Activated CD8-positive, alpha-beta memory T cell treated with anti-CD3 and anti-CD28 coated beads for 48 hours (primary cell): ENCODE data around the gene LENG9.

Experiments
- DNase-seq, 3 experiments: peaks; one replicate each; pipeline ENCODE4 v3.0.0-alpha.2; 2020; ENCODE audit warnings: low read depth in 2 of 3, low spot score in 2 of 3

Gene LENG9

DNA sequence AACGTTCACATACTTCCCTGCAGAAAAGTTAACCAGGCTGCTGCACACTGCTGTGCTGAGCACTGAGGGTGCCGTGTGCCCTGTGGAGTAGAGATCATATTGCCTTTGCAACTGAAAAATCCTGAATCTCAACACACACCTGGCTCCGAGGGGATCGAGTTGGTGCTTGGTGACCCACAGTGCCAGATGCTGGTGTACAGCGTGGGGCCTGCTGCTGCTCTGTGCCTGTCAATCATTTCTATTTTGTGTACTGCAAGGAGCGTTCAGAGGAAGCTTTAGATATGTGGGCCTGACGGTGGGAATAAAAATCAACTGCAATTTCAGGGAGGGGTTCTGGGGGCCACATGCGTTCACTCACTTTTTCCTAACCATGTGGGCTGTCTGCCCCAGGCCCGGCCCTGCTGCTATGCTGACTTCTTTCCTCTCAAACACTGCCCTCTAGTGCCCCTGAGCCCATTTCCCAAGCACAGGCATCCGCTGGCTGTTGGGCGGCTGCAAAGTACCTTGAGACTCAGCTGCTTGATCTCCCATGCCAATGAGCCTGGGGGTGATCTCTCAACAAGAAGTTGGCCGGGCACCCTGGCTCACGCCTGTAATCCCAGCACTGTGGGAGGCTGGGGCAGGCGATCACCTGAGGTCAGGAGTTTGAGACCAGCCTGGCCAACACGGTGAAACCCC lies 24.3 kb downstream of the LENG9 start:
- DNase-seq, result no peak

DNA sequence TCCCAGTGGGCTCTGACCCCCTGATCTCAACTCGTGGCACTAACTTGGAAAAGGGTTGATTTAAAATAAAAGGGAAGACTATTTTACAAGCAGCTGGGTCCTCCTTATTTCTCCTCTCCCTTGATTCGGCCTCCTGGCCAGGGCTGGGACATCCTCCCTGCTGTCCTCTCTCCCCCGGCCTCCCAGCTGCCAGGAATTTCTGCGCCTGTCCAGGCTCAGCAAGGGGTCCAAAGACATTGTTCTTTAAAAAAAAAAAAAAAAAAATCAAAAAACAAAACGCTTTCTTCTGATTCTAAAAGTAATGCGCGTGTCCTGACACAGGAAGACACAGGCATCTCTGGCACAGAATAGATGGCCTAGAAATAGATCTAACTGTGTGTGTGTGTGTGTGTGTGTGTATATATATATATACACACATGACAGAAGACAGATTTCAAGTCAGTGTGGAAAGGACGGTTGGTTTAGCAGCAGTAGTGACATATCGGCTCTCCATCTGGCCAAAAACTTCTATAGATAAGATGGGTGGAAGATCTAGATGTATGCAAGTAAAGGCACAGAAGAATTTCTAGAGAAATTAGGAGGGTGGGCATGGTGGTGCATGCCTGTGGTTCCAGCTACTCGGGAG lies 26.8 kb downstream of the LENG9 start:
- DNase-seq, result no peak

GRCh38 chr19:54436031-54436523 lies 27.5 kb downstream of the LENG9 start:
- no peak for DNase-seq

DNA sequence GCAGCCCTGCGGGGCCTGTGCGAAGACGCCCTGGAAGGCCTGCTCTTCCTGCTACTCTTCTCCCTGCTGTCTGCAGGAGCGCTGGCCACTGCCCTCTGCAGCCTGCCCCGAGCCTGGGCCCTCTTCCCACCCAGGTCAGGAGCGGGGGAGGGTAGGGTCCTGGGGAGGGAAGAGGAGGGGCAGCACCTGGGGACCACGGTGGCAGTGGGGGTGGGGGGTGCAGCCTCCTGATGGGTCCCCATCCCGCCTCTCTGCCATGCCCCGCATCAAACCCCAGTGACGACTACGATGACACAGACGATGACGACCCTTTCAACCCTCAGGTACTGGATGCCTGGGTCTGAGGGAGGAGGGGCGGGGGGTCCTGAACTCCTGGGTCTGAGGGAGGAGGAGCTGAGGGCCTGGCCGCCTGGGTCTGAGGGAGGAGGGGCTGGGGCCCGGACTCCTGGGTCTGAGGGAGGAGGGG lies 28.0 kb downstream of the LENG9 start:
- DNase-seq, result no peak

- DNase-seq, result no peak
These were observed 28.7 kb downstream of the LENG9 start for GRCh38 chr19:54434873-54435214.

DNA sequence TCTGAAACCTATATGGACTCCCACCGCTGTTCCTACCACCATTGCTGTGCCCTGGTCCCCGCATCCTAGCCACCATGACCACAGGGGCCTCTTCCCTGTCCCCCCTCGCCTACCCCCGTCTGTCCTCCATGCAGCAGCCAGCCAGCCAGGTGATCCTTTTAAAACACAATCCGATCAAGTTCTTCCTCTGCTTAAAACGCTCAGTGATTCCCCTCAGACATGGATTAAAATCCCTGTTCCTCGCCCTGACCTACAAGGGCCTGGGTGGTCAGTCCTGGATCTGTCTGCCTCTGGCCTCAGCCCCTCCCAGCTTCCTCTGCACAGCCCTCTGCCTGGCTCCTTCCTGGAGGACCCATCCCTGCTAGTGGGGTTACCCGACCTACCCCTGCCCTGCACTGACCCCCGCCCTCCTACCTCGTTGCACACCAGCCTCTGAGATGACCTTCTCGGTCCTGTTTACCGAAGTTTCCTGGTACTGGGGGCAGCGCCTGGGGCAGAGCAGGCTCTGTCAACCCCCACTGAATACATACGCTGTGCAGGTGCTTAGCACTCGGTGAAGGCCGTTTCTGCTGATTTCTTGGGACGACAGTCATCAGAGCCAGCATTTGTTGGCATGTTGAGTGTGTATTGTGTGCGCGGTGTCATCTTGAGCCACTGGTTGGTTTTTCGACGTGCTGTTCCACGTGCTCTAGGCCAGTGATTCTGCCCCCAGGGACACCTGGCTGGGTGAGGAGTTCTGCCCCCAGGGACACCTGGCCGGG lies 29.3 kb downstream of the LENG9 start:
- DNase-seq, result no peak

GRCh38 chr19:54433697-54434096 lies 29.9 kb downstream of the LENG9 start:
- no peak for DNase-seq

DNA sequence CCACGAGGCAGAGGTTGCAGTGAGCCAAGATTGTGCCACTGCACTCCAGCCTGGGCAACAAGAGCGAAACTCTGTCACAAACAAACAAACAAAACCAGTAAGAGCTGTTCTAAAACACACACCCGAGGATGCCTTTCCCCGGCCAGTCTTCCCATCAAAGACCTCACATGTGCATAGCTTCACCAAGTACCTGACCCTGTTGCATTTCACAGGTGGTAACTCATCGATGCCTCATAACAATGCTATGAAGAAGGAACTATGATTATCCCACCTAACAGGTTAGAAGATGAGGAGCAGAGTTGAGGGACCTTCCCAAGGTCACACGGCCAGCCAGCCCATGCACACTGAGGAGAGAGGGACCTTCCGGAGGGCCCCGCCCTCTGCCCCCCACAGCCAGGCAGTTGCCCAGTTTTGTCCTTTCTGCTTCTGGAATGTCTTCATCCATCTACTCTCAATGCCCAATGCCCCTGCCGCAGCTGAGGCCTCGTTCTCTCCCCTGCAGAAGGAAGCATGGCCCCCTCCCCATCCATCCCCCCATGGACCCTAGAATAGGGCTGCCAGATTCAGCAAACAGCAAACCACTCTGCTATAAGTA lies 31.3 kb downstream of the LENG9 start:
- DNase-seq, result no peak

DNA sequence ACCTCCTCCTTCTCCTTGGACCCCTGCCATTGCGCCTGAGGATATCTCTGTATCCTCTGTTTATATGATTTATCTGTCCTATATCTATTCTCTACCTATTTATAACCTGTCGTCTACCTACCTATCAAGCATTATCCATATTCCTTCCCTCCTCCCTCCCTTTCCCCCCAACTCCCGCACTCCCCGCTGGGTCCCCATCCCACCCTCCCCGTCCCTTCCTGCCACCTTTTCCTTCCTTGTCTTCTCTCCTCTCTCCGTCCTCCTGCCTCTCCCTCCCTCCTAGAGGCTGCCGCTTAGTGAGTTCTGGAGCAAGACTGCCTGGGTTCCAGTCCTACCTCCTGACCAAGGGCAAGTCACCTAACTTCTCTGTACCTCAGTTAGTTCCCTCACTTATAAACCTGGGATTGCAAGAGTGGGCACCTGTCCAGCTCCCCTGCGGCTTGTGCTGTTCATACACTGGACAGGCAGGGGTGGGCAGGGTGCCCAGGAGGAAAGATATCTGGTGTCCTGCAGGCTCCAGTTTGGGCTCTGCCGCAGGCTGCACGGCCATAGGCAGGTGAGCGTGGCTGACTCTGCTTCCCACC lies 32.2 kb downstream of the LENG9 start:
- DNase-seq, result no peak

- DNase-seq, result peak in 2 of 3 experiments; percentile 30 to 38
These were observed 33.0 kb downstream of the LENG9 start for GRCh38 chr19:54430306-54431254.

GRCh38 chr19:54429545-54430227 lies 33.9 kb downstream of the LENG9 start:
- DNase-seq, result no peak

DNA sequence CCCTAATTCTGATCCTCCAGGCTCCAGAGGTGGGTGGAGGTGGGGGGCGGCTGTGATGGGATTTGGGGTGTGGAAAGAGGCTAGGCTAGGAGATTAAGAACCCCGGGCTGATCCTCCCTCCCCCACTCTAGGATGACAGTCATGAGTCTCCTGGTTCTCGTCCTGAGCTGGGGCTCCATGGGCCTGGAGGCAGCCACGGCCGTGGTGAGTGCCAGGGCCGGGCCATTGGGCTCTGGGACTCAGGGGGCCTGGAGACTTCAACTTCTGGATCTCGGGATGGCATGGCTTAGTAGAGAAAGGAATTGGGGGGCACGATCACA lies 34.4 kb downstream of the LENG9 start:
- no peak for DNase-seq

- no peak for DNase-seq
These were observed 35.0 kb downstream of the LENG9 start for GRCh38 chr19:54428323-54429175.

- no peak for DNase-seq
These were observed 36.0 kb downstream of the LENG9 start for GRCh38 chr19:54427586-54427985.

GRCh38 chr19:54426291-54426931 lies 37.2 kb downstream of the LENG9 start:
- no peak for DNase-seq

DNA sequence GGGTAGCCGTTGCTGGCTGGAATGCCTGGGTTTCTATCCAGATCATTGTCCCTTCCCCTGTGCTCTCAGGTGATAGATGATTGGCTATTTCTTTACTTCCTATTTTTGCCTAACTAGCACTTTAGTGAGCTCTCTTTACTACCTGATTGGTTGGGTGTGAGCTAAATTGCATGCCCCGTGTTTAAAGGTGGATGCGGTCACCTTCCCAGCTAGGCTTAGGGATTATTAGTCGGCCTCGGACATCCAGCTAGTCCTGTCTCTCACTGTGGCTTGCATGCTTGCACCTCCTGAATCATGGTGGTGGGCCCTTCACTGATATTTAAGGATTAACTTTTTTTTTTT lies 38.2 kb downstream of the LENG9 start:
- no peak for DNase-seq

- no peak for DNase-seq
These were observed 38.8 kb downstream of the LENG9 start for GRCh38 chr19:54424660-54425381.

GRCh38 chr19:54424201-54424600 lies 39.4 kb downstream of the LENG9 start:
- no peak for DNase-seq
